Endodermal cell (in vitro differentiated cells): ENCODE measurements around the gene NOX3. TPM values are rescaled to one million over a fixed set of nuclear protein-coding genes. Genes with fewer than 3 reads are reported as not detected.

Experiments used
- DNase-seq: peaks from one replicate; pipeline ENCODE4 v3.0.0-alpha.2; 2017
- H3K27ac ChIP-seq: 2 replicates; pipeline ENCODE4 v1.5.1; 2013; ENCODE audit warnings: mild to moderate bottlenecking, low read depth, low read length, moderate library complexity
- H3K27me3 ChIP-seq: 2 replicates; pipeline ENCODE4 v1.6.1; 2013; ENCODE audit warnings: mild to moderate bottlenecking, low read length, moderate library complexity; ENCODE audit not compliant: insufficient read depth, control insufficient read depth, poor library complexity, severe bottlenecking
- H3K36me3 ChIP-seq: 2 replicates; pipeline ENCODE4 v1.7.0; 2013; ENCODE audit warnings: mild to moderate bottlenecking, low read length, moderate library complexity; ENCODE audit not compliant: control insufficient read depth, insufficient read depth
- H3K4me1 ChIP-seq: one replicate; pipeline ENCODE4 v1.7.0; 2013; ENCODE audit warnings: low read length; ENCODE audit not compliant: control insufficient read depth, insufficient read depth
- H3K4me3 ChIP-seq: 2 replicates; pipeline ENCODE4 v1.5.1; 2013; ENCODE audit warnings: mild to moderate bottlenecking, low read length, moderate library complexity
- H3K9ac ChIP-seq: 2 replicates; pipeline ENCODE4 v1.6.1; 2013; ENCODE audit warnings: mild to moderate bottlenecking, low read length, moderate library complexity; ENCODE audit not compliant: poor library complexity, severe bottlenecking; ENCODE audit errors: extremely low read depth
- H3K9me3 ChIP-seq: 2 replicates; pipeline ENCODE4 v1.6.1; 2013; ENCODE audit warnings: mild to moderate bottlenecking, low read length, moderate library complexity; ENCODE audit not compliant: control insufficient read depth
- H3K27ac Mint-ChIP-seq: 2 replicates; pipeline ENCODE4 v1.8.0; 2020; ENCODE audit warnings: mixed read lengths
- H3K27me3 Mint-ChIP-seq: 2 replicates; pipeline ENCODE4 v1.8.0; 2021; ENCODE audit warnings: mild to moderate bottlenecking, mixed read lengths; ENCODE audit not compliant: insufficient read depth
- H3K36me3 Mint-ChIP-seq: 2 replicates; pipeline ENCODE4 v1.8.0; 2020; ENCODE audit warnings: low read depth, mixed read lengths
- H3K4me1 Mint-ChIP-seq: 2 replicates; pipeline ENCODE4 v1.8.0; 2020; ENCODE audit warnings: mixed read lengths
- H3K4me3 Mint-ChIP-seq: 2 replicates; pipeline ENCODE4 v1.8.0; 2020; ENCODE audit warnings: mild to moderate bottlenecking, moderate library complexity, mixed read lengths
- H3K9me3 Mint-ChIP-seq: 2 replicates; pipeline ENCODE4 v1.8.0; 2020; ENCODE audit warnings: mild to moderate bottlenecking, mixed read lengths
- WGBS, 2 experiments: methylation state at CpG; one replicate each; pipeline versions ENCODE4 v1.1.5 to v1.1.7; 2013; ENCODE audit warnings: missing lambda C conversion rate in 2 of 2, mixed read lengths in 1 of 2; ENCODE audit not compliant: insufficient coverage in 1 of 2, insufficient read length in 1 of 2; 5-methylcytosine and 5-hydroxymethylcytosine counted together
- total RNA-seq, 2 donors: library from RNA; stranded (reverse); fragmentation: NEBNext Ultra II Directional in 1 of 2; extraction: Animal tissue kit (Norgen Biotek cat#: 25700) in 1 of 2; gene quantifications; 2 replicates in 1 of 2; 3 replicates in 1 of 2; pipeline ENCODE4 v1.2.1, GENCODE V29; 2021
- TF ChIP-seq, protein P1 (sequence below): fragments of 200-600 bp; sonication (generic); conservative IDR thresholded peaks from 2 replicates; pipeline ENCODE4 v1.5.0; 2021; ENCODE audit warnings: antibody characterized with exemption, mild to moderate bottlenecking

NOX3 gene
- total RNA-seq, 2 donors from 2014 or later: not detected

DNA sequence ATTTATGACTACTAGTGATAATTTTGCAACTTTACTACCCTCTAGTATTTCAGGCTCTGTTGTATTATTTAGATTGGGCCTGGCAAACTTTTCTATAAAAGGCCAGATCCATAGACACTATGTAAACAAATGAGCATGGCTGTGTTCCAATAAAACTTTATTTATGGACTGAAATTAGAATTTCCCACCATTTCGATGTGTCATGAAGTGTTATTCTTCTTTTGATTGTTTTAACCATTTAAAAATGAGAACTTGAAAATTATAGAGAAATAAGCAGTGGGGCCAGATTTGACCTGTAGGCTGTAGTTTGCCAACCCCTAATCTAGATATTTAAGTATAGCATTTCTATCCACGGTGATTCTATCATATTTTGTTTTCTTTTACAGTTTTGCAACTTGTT, 79.8 kb downstream of the NOX3 start:
- Histone ChIP-seq H3K4me1 (no peaks in the 10 kb centered on the region), H3K36me3 (no peaks in the 10 kb centered on the region), H3K9me3 (no peaks in the 10 kb centered on the region), H3K9ac (no peak overlapping the region), H3K27me3 (no peaks in the 10 kb centered on the region), H3K27ac (no peak overlapping the region), H3K4me3 (no peak overlapping the region)
- Mint-ChIP-seq H3K36me3 (no peaks in the 10 kb centered on the region), H3K4me1 (no peaks in the 10 kb centered on the region), H3K9me3 (no peaks in the 10 kb centered on the region), H3K27me3 (no peaks in the 10 kb centered on the region), H3K27ac (no peak overlapping the region), H3K4me3 (no peak overlapping the region)
- TF ChIP-seq, protein P1, sequence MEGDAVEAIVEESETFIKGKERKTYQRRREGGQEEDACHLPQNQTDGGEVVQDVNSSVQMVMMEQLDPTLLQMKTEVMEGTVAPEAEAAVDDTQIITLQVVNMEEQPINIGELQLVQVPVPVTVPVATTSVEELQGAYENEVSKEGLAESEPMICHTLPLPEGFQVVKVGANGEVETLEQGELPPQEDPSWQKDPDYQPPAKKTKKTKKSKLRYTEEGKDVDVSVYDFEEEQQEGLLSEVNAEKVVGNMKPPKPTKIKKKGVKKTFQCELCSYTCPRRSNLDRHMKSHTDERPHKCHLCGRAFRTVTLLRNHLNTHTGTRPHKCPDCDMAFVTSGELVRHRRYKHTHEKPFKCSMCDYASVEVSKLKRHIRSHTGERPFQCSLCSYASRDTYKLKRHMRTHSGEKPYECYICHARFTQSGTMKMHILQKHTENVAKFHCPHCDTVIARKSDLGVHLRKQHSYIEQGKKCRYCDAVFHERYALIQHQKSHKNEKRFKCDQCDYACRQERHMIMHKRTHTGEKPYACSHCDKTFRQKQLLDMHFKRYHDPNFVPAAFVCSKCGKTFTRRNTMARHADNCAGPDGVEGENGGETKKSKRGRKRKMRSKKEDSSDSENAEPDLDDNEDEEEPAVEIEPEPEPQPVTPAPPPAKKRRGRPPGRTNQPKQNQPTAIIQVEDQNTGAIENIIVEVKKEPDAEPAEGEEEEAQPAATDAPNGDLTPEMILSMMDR: no peak
- no peak for DNase-seq
- WGBS, 2 experiments: 85% methylated on average over 2 of the region's 2 CpGs; no CpG with 5 or more reads in 1 of the 2 experiments

DNA sequence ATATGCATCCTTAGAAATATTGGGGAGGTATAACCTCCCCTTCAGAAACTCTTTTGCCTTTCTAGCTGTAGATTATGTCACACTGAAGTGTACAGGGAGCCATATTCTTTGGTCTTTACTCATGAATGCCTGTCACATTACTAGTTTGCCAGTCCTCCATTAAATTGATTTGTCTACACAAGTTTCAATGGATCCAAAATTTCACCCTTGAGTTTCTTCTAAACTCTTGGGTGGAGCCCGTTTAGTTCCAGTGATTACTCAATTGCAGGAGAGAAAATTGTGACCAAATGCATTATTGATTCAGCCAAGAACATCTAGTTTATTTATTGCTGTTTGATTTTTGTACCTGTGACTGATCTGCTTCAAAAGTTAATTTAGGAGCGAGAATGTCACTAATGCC, 81.0 kb downstream of the NOX3 start:
- Histone ChIP-seq H3K36me3 (no peaks in the 10 kb centered on the region), H3K27ac (no peak overlapping the region), H3K9me3 (no peaks in the 10 kb centered on the region), H3K4me3 (no peak overlapping the region), H3K9ac (no peak overlapping the region), H3K4me1 (no peaks in the 10 kb centered on the region), H3K27me3 (no peaks in the 10 kb centered on the region)
- Mint-ChIP-seq H3K4me3 (no peak overlapping the region), H3K36me3 (no peaks in the 10 kb centered on the region), H3K9me3 (no peaks in the 10 kb centered on the region), H3K27ac (no peak overlapping the region), H3K27me3 (no peaks in the 10 kb centered on the region), H3K4me1 (no peaks in the 10 kb centered on the region)
- 90 to 100% methylated on average over 2 of the region's 2 CpGs for WGBS, 2 experiments
- TF ChIP-seq, protein P1: no peak
- no peak for DNase-seq

DNA sequence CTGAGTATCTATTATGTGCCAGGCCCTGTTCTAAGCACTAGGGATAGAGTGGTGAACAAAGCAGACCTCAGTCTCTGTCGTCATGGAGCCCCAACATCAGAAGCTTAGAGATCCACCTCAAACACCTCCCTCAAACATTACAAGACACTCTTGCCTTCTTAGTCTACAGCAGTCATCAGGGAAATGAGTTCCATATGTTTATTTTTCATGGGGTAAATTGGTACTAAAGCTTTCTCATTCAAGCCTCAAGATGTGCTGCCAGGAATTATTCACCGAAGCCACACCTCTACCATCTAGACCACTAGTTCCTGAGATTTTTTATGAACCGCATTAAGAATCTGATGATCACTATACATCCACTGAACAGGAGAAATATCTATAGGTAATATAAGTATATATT, 82.4 kb downstream of the NOX3 start:
- no peak overlapping the region for H3K27ac Mint-ChIP-seq
- Histone ChIP-seq H3K27ac (no peak overlapping the region), H3K9me3 (no peaks in the 10 kb centered on the region), H3K27me3 (no peaks in the 10 kb centered on the region), H3K9ac (no peak overlapping the region), H3K4me1 (no peaks in the 10 kb centered on the region), H3K4me3 (no peak overlapping the region), H3K36me3 (no peaks in the 10 kb centered on the region)
- no peaks in the 10 kb centered on the region for H3K27me3 Mint-ChIP-seq
- no peaks in the 10 kb centered on the region for H3K36me3 Mint-ChIP-seq
- TF ChIP-seq, protein P1: no peak
- H3K4me1 Mint-ChIP-seq: no peaks in the 10 kb centered on the region
- WGBS, 2 experiments: 100% methylated on average over 2 of the region's 3 CpGs; no CpG with 5 or more reads in 1 of the 2 experiments
- H3K4me3 Mint-ChIP-seq: no peak overlapping the region
- DNase-seq: no peak
- no peaks in the 10 kb centered on the region for H3K9me3 Mint-ChIP-seq
